A549 (cell line): Measurements from ENCODE around the gene MAPT. TPM values are rescaled to one million over a fixed set of nuclear protein-coding genes. Genes with fewer than 3 reads are reported as not detected.

ENCODE experiments used
- ATAC-seq, 2 experiments: fragments of 200-7000 bp in 1 of 2; fragments of >200 bp in 1 of 2; cut with Nextera tagmentation in 1 of 2; cut with Tn5 transposase in 1 of 2; 3 replicates each; pipeline versions ENCODE4 v1.8.0 to v1.9.1; 2018 to 2020; ENCODE audit warnings: mild to moderate bottlenecking in 1 of 2, moderate library complexity in 1 of 2
- CTCF ChIA-PET: fragments of 300-600 bp; sonication (Branson Sonifier 250); formaldehyde crosslinking; extraction: SDS; loops from one replicate; lab custom pipeline; 2021; ENCODE audit warnings: antibody characterized with exemption, inconsistent platforms; lab: Yijun Ruan, JAX
- POLR2A ChIA-PET: fragments of 350-600 bp; formaldehyde crosslinking; extraction: SDS; loops from one replicate; lab custom pipeline; 2021; ENCODE audit warnings: antibody characterized with exemption, inconsistent platforms; lab: Yijun Ruan, JAX
- DNase-seq, 2 experiments: peaks; one replicate each; pipeline versions ENCODE4 v3.0.0 to v3.0.0-alpha.2; 2011 to 2016; ENCODE audit warnings: low read depth in 1 of 2, low spot score in 1 of 2
- FAIRE-seq: peaks from 2 replicates; lab custom pipeline; 2011; peaks lifted over from hg19 to GRCh38; lab: Jason Lieb, UNC
- H3K27ac ChIP-seq, 2 experiments: fragments of >200 bp; sonication (Bioruptor Twin); formaldehyde crosslinking; 3 replicates each; pipeline ENCODE4 v1.5.1; 2016 to 2017
- H3K4me1 ChIP-seq: fragments of >200 bp; sonication (Bioruptor Twin); formaldehyde crosslinking; 3 replicates; pipeline ENCODE4 v1.6.1; 2016
- H3K4me2 ChIP-seq: fragments of >200 bp; sonication (Bioruptor Twin); formaldehyde crosslinking; 3 replicates; pipeline ENCODE4 v1.6.1; 2016
- H3K4me3 ChIP-seq: fragments of >200 bp; sonication (Bioruptor Twin); formaldehyde crosslinking; 3 replicates; pipeline ENCODE4 v1.5.1; 2016
- H3K9me3 ChIP-seq: fragments of >200 bp; sonication (Bioruptor Twin); formaldehyde crosslinking; 3 replicates; pipeline ENCODE4 v1.6.1; 2016
- ATOH8 ChIP-seq: fragments of 250-450 bp; sonication (Bioruptor Pico); IDR thresholded peaks from 2 replicates; pipeline ENCODE4 v1.5.0; 2020; ENCODE audit warnings: low read depth, mild to moderate bottlenecking, moderate library complexity
- E2F6 ChIP-seq: IDR thresholded peaks from 2 replicates; pipeline ENCODE4 v1.6.1; 2012; ENCODE audit warnings: low read depth, borderline replicate concordance
- EHF ChIP-seq: fragments of 250-450 bp; sonication (Bioruptor Pico); IDR thresholded peaks from 2 replicates; pipeline ENCODE4 v1.5.0; 2020; ENCODE audit warnings: mild to moderate bottlenecking
- EHMT2 ChIP-seq: fragments of 200-600 bp; sonication (generic); IDR thresholded peaks from 2 replicates; pipeline ENCODE4 v1.6.1; 2016; ENCODE audit warnings: antibody characterized with exemption, low read depth, mild to moderate bottlenecking, moderate library complexity
- ELK1 ChIP-seq: fragments of 150-350 bp; IDR thresholded peaks from 2 replicates; pipeline ENCODE4 v1.6.1; 2014; ENCODE audit warnings: low read depth, mild to moderate bottlenecking, low read length
- EP300 ChIP-seq, 2 experiments: fragments of >200 bp; sonication (Bioruptor Twin); formaldehyde crosslinking; IDR thresholded peaks; 2 replicates in 1 of 2; 3 replicates in 1 of 2; pipeline ENCODE4 v1.6.1; 2016 to 2017
- FOSL2 ChIP-seq, 2 experiments: fragments of 450-650 bp in 1 of 2; fragments of >200 bp in 1 of 2; sonication (Bioruptor Twin) in 1 of 2; formaldehyde crosslinking; IDR thresholded peaks; 2 replicates each; pipeline versions ENCODE4 v1.5.0 to v1.6.1; 2016 to 2020; ENCODE audit warnings: mild to moderate bottlenecking in 1 of 2, moderate library complexity in 1 of 2
- GATA3 ChIP-seq: IDR thresholded peaks from 2 replicates; pipeline ENCODE4 v1.6.1; 2012; ENCODE audit warnings: borderline replicate concordance
- HES2 ChIP-seq: fragments of >200 bp; sonication (Bioruptor Twin); formaldehyde crosslinking; IDR thresholded peaks from 2 replicates; pipeline ENCODE4 v1.6.1; 2016
- HEYL ChIP-seq: fragments of 250-450 bp; sonication (Bioruptor Pico); IDR thresholded peaks from 2 replicates; pipeline ENCODE4 v1.8.0; 2021; ENCODE audit warnings: mild to moderate bottlenecking, moderate library complexity
- HOXA7 ChIP-seq: fragments of 250-450 bp; sonication (Bioruptor Pico); IDR thresholded peaks from 2 replicates; pipeline ENCODE4 v1.5.0; 2020; ENCODE audit warnings: mild to moderate bottlenecking, moderate library complexity
- HOXB13 ChIP-seq: fragments of 250-450 bp; sonication (Bioruptor Pico); IDR thresholded peaks from 2 replicates; pipeline ENCODE4 v1.5.0; 2020; ENCODE audit warnings: low read depth, mild to moderate bottlenecking, moderate library complexity
- JUN ChIP-seq, 2 experiments: fragments of >200 bp; sonication (Bioruptor Twin); formaldehyde crosslinking; IDR thresholded peaks; 2 replicates in 1 of 2; 3 replicates in 1 of 2; pipeline ENCODE4 v1.6.1; 2016 to 2017
- JUNB ChIP-seq: fragments of >200 bp; sonication (Bioruptor Twin); formaldehyde crosslinking; IDR thresholded peaks from 2 replicates; pipeline ENCODE4 v1.6.1; 2016
- KDM5A ChIP-seq: fragments of 200-600 bp; sonication (generic); IDR thresholded peaks from 2 replicates; pipeline ENCODE4 v1.6.1; 2016; ENCODE audit warnings: antibody characterized with exemption, mild to moderate bottlenecking
- NFE2L2 ChIP-seq: fragments of 150-350 bp; conservative IDR thresholded peaks from 2 replicates; pipeline ENCODE4 v1.6.1; 2014; ENCODE audit warnings: low read length
- NR3C1 ChIP-seq: fragments of >200 bp; sonication (Bioruptor Twin); formaldehyde crosslinking; IDR thresholded peaks from 3 replicates; pipeline ENCODE4 v1.6.1; 2017
- POLR2A ChIP-seq: IDR thresholded peaks from 2 replicates; pipeline ENCODE4 v1.6.1; 2012; ENCODE audit warnings: mild to moderate bottlenecking, low read length
- RARB ChIP-seq: fragments of 250-450 bp; sonication (Bioruptor Pico); IDR thresholded peaks from 2 replicates; pipeline ENCODE4 v1.8.0; 2021; ENCODE audit warnings: mild to moderate bottlenecking, moderate library complexity
- REST ChIP-seq: fragments of 200-600 bp; sonication (generic); IDR thresholded peaks from 2 replicates; pipeline ENCODE4 v1.6.1; 2016; ENCODE audit warnings: antibody characterized with exemption, mild to moderate bottlenecking, moderate library complexity
- TFCP2L1 ChIP-seq: fragments of 250-450 bp; sonication (Bioruptor Pico); IDR thresholded peaks from 2 replicates; pipeline ENCODE4 v1.5.0; 2021; ENCODE audit warnings: mild to moderate bottlenecking
- TP53 ChIP-seq: fragments of 250-450 bp; sonication (Bioruptor Pico); IDR thresholded peaks from 2 replicates; pipeline ENCODE4 v1.5.0; 2021; ENCODE audit warnings: mild to moderate bottlenecking, moderate library complexity
- ZNF302 ChIP-seq: fragments of 250-450 bp; sonication (Bioruptor Pico); IDR thresholded peaks from 2 replicates; pipeline ENCODE4 v1.9.0; 2021; ENCODE audit warnings: inconsistent platforms, mild to moderate bottlenecking, moderate library complexity
- WGBS: methylation state at CpG from one replicate; pipeline ENCODE4 v1.1.6; 2017; ENCODE audit errors: missing lambda C conversion rate; 5-methylcytosine and 5-hydroxymethylcytosine counted together
- polyA plus RNA-seq, 4 experiments: library from polyadenylated mRNA; depleted of rRNA in 3 of 4; stranded (reverse); fragments of >200 nt; fragmentation: RNase III in 1 of 4; extraction: RNeasy Plus Mini Kit Qiagen cat#74134 plus additional on column Dnase treatment in 1 of 4; gene quantifications; 2 replicates in 3 of 4; 3 replicates in 1 of 4; pipeline ENCODE4 v1.2.3, GENCODE V29; 2011 to 2017

The MAPT gene
- polyA plus RNA-seq, 2 of the 4 experiments (the other 2 are of a cell fraction): 1.2 to 1.6 TPM

GRCh38 chr17:45934044-45934979 lies 40.0 kb downstream of the MAPT start:
- H3K9me3 ChIP-seq: no peaks in the 10 kb centered on the region
- CTCF ChIA-PET: interaction anchor here (0.7 to 9.9 kb wide), 6 partner anchors 9 to 39 kb away, joined by 3 to 89 read pairs (median 3); partner anchors contain the start of gene MAPT
- ATAC-seq (no peak; a peak in 1 of 6 replicates), FAIRE-seq (no peak)
- no peak overlapping the region for H3K27ac ChIP-seq
- H3K4me2 ChIP-seq: no peak overlapping the region
- POLR2A ChIA-PET: no interaction called here
- TF ChIP-seq E2F6: no peak
- TF ChIP-seq HOXA7: no peak
- TF ChIP-seq JUNB: no peak
- TF ChIP-seq KDM5A: no peak
- no peak for TF ChIP-seq HOXB13 (CRISPR knock-in tag)
- no peak for TF ChIP-seq HEYL (CRISPR knock-in tag)
- no peak for TF ChIP-seq NFE2L2
- TF ChIP-seq JUN (IDR thresholded peaks at IDR 0.05): no peak
- no peak for TF ChIP-seq NR3C1
- no peak for TF ChIP-seq FOSL2 (IDR thresholded peaks at IDR 0.05)
- TF ChIP-seq FOSL2 (CRISPR knock-in tag; IDR thresholded peaks at IDR 0.05): no peak
- no peak for TF ChIP-seq HES2
- TF ChIP-seq GATA3: no peak
- TF ChIP-seq, all 56 proteins: peak for 0
- H3K4me1 ChIP-seq: peaks cover 9% of the 10 kb centered on the region; the same call in 1 of the 3 replicates
- WGBS: 67% methylated on average over 12 of the region's 12 CpGs
- DNase-seq: no peak
- no peak overlapping the region for H3K4me3 ChIP-seq

- DNase-seq: no peak
- CTCF ChIA-PET: interaction anchor here (1.0 to 9.9 kb wide), 3 partner anchors 13 to 539 kb away, joined by 3 to 89 read pairs (median 3); no protein-coding TSS in a partner anchor
- Histone ChIP-seq H3K4me1 (0 out of 3 replicates have a peak, but pooled peaks cover 4% of the 10 kb centered on the region), H3K4me2 (no peak overlapping the region), H3K9me3 (no peaks in the 10 kb centered on the region), H3K4me3 (no peak overlapping the region), H3K27ac (no peak overlapping the region)
- no peak for ATAC-seq
- POLR2A ChIA-PET: no interaction called here
- no peak for FAIRE-seq
- 61% methylated on average over 8 of the region's 8 CpGs for WGBS
- TF ChIP-seq HEYL (CRISPR knock-in tag) (no peak), TFCP2L1 (CRISPR knock-in tag) (no peak), EP300 (IDR thresholded peaks at IDR 0.05) (no peak), RARB (CRISPR knock-in tag) (no peak), EHF (CRISPR knock-in tag) (no peak), REST (no peak), ELK1 (no peak), EHMT2 (no peak), ATOH8 (no peak), POLR2A (no peak), KDM5A (no peak), TP53 (CRISPR knock-in tag) (no peak), ZNF302 (CRISPR knock-in tag) (no peak)
- TF ChIP-seq, all 56 proteins: peak for 0
Observed at GRCh38 chr17:45935197-45935709, 40.9 kb downstream of the MAPT start.
